Testis (tissue), 5 donors: ENCODE results near the gene CYP2C18. TPM values are rescaled to one million over a fixed set of nuclear protein-coding genes. Genes with fewer than 3 reads are reported as not detected.
"Not testable (repeated sequence)": the region's sequence is repeated elsewhere in the genome, so short reads cannot be mapped to it uniquely, and the experiment has no call there.

Experiments
- DNase-seq: peaks from one replicate; pipeline ENCODE4 v3.0.0-alpha.2; 2019
- H3K27ac ChIP-seq, 2 donors: fragments of 200-600 bp; sonication (generic); one replicate each; pipeline ENCODE4 v1.5.1; 2019
- H3K27me3 ChIP-seq: fragments of 200-600 bp; sonication (generic); one replicate; pipeline ENCODE4 v1.5.1; 2019
- H3K36me3 ChIP-seq: fragments of 200-600 bp; sonication (generic); one replicate; pipeline ENCODE4 v1.5.1; 2017; ENCODE audit warnings: low read depth; ENCODE audit errors: missing control alignments
- H3K4me1 ChIP-seq: fragments of 200-600 bp; sonication (generic); one replicate; pipeline ENCODE4 v1.5.1; 2019
- H3K4me3 ChIP-seq, 2 donors: fragments of 200-600 bp; sonication (generic); one replicate each; pipeline ENCODE4 v1.5.1; 2017 to 2019
- H3K9me3 ChIP-seq: fragments of 200-600 bp; sonication (generic); one replicate; pipeline ENCODE4 v1.5.1; 2017
- POLR2A ChIP-seq: fragments of 450-650 bp; IDR thresholded peaks from one replicate; pipeline ENCODE4 v1.6.1; 2017; ENCODE audit warnings: antibody characterized with exemption, mild to moderate bottlenecking, moderate library complexity
- WGBS, 2 donors: methylation state at CpG; one replicate each; pipeline ENCODE4 v1.1.5; 2018; 5-methylcytosine and 5-hydroxymethylcytosine counted together
- intact Hi-C: fragments of 100-400 bp; cut with DNase I; formaldehyde crosslinking; loops from one replicate; pipeline ENCODE4 v1.15.1; 2023; ENCODE audit warnings: low total_unique reads
- long read RNA-seq, 2 donors: transcript quantifications; one replicate each; lab custom pipeline, GENCODE V29; 2026
- polyA plus RNA-seq: library from polyadenylated mRNA; stranded (reverse); fragments of 350-450 nt; fragmentation: Illumina TruSeq; extraction: RNeasy Lipid Tissue Mini Kit (QIAGEN cat#74804); gene quantifications from one replicate; pipeline ENCODE4 v1.2.3, GENCODE V29; 2014; ENCODE audit warnings: low read depth, low replicate concordance; ENCODE audit not compliant: insufficient read depth
- total RNA-seq, 2 donors: library from RNA; depleted of rRNA; stranded (reverse); fragments of >200 nt; gene quantifications; one replicate each; pipeline ENCODE4 v1.2.3, GENCODE V29; 2016
- TF ChIP-seq, protein P1 (sequence below), 3 experiments: fragments of 450-650 bp in 2 of 3; fragments of 200-600 bp in 1 of 3; sonication (generic) in 1 of 3; IDR thresholded peaks; one replicate each; pipeline ENCODE4 v1.5.1; 2016 to 2019; ENCODE audit warnings: antibody characterized with exemption in 3 of 3, mild to moderate bottlenecking in 2 of 3, moderate library complexity in 1 of 3

Gene CYP2C18
- total RNA-seq (1 to 10 TPM in 1 of 2 donors, under 1 TPM in 1; 0.12 to 1.1 TPM), polyA plus RNA-seq (not detected)
- long read RNA-seq, donor 1, result 0 reads
- long read RNA-seq, donor 2, result 0 reads

DNA sequence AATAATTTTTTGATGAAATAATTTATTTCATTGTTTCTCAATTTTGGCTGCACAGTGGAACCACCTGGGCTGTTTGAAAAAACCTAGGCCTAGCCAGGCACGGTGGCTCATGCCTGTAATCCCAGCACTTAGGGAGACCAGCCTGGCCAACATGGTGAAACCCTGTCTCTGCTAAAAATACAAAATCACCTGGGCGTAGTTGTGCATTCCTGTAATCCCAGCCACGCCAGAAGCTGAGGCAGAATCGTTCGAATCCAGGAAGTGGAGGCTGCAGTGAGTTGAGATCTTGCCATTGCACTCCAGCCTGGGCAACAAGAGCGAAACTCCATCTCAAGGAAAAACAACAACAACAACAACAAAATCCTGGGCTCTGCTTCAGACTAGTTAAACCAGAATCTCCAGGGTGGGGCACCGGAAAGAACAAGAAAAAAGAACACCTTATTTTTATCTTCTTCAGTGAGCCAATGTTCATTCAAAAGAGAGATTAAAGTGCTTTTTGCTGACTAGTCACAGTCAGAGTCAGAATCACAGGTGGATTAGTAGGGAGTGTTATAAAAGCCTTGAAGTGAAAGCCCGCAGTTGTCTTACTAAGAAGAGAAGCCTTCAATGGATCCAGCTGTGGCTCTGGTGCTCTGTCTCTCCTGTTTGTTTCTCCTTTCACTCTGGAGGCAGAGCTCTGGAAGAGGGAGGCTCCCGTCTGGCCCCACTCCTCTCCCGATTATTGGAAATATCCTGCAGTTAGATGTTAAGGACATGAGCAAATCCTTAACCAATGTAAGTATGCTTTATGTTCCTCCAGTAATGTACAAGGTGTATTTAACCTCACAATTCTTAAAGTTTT, at the start of gene CYP2C18:
CYP2C18 (plus strand) TSS at position 516 of the 841 bp plus-strand sequence; CDS start at position 607, 91 bp downstream.
- Histone ChIP-seq H3K27me3 (no peaks in the 10 kb centered on the region), H3K9me3 (no peaks in the 10 kb centered on the region), H3K4me3 (no peak within 1 kb of the TSS), H3K4me1 (no peaks in the 10 kb centered on the region), H3K27ac (no peak within 1 kb of the TSS), H3K36me3 (no peaks in the 10 kb centered on the region)
- intact Hi-C loops, result no loop called here
- no peak for DNase-seq
- TF ChIP-seq POLR2A, result no peak
- TF ChIP-seq, protein P1, sequence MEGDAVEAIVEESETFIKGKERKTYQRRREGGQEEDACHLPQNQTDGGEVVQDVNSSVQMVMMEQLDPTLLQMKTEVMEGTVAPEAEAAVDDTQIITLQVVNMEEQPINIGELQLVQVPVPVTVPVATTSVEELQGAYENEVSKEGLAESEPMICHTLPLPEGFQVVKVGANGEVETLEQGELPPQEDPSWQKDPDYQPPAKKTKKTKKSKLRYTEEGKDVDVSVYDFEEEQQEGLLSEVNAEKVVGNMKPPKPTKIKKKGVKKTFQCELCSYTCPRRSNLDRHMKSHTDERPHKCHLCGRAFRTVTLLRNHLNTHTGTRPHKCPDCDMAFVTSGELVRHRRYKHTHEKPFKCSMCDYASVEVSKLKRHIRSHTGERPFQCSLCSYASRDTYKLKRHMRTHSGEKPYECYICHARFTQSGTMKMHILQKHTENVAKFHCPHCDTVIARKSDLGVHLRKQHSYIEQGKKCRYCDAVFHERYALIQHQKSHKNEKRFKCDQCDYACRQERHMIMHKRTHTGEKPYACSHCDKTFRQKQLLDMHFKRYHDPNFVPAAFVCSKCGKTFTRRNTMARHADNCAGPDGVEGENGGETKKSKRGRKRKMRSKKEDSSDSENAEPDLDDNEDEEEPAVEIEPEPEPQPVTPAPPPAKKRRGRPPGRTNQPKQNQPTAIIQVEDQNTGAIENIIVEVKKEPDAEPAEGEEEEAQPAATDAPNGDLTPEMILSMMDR (IDR thresholded peaks at IDR 0.05), result no peak
- 75 to 78% methylated on average over 10 of the region's 10 CpGs for WGBS, 2 donors

DNA sequence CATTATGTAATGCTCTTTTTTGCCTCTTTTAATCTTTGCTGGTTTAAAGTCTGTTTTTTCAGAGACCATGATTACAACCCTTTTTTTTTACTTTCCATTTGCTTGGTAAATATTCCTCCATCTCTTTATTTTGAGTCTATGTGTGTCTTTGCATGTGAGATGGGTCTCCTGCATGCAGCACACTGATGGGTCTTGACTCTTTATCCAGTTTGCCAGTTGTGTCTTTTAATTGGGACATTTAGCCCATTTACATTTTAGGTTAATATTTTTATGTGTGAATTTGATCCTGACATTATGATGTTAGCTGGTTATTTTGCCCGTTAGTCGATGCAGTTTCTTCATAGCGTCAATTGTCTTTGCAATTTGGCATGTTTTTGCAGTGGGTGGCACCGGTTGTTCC, 45.4 kb upstream of the CYP2C18 start:
- intact Hi-C loops, H3K27me3 ChIP-seq, DNase-seq, H3K4me3 ChIP-seq, H3K9me3 ChIP-seq, H3K4me1 ChIP-seq, H3K36me3 ChIP-seq, H3K27ac ChIP-seq: not testable (repeated sequence)
- 94 to 96% methylated on average over 4 of the region's 4 CpGs for WGBS, 2 donors

DNA sequence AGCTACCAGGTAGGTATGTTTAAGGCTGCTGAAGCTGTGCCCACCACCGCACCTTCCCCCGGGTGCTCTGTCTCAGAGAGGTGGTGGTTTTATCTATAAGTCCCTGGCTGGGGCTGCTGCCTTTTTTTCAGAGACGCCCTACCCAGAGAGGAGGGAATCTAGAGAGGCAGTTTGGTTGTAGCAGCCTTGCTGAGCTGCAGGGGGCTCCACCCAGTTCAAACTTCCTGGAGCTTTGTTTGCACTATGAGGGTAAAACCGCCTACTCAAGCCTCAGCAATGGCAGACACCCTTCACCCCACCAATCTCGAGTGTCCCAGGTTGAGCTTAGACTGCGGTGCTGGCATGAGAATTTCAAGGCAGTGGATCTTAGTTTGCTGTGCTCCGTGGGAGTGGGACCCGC, 43.6 kb upstream of the CYP2C18 start:
- intact Hi-C loops, result no loop called here
- DNase-seq, result no peak
- Histone ChIP-seq H3K9me3 (no peaks in the 10 kb centered on the region), H3K27me3 (no peaks in the 10 kb centered on the region), H3K27ac (no peak overlapping the region), H3K4me1 (no peaks in the 10 kb centered on the region), H3K4me3 (no peak overlapping the region), H3K36me3 (no peaks in the 10 kb centered on the region)
- no peak for TF ChIP-seq POLR2A
- TF ChIP-seq, protein P1 (IDR thresholded peaks at IDR 0.05), result no peak
- 60 to 82% methylated on average over 1 to 8 of the region's 8 CpGs for WGBS, 2 donors

DNA sequence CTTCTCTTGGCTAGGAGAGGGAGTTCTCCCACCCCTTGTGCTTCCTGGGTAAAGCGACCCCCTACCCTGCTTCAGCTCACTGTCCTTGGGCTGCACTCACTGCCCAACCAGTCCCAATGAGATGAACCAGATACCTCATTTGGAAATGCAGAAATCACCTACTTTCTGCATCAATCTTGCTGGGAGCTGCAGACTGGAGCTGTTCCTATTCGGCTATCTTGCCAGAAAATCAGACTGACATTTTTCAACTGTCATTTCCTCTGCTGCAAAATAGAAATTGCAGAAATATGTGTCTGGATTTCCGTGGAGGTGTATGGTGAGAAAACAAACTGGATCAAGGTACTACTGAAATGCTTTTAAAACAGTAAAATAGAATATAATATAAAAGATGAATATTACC, 43.0 kb upstream of the CYP2C18 start:
- no peaks in the 10 kb centered on the region for H3K27me3 ChIP-seq
- WGBS, 2 donors, result 71 to 75% methylated on average over 3 of the region's 3 CpGs
- intact Hi-C loops, result no loop called here
- no peak for DNase-seq
- no peaks in the 10 kb centered on the region for H3K4me1 ChIP-seq
- no peak overlapping the region for H3K27ac ChIP-seq
- H3K4me3 ChIP-seq, result no peak overlapping the region
- no peaks in the 10 kb centered on the region for H3K9me3 ChIP-seq
- TF ChIP-seq, protein P1 (IDR thresholded peaks at IDR 0.05), result no peak
- TF ChIP-seq POLR2A, result no peak
- no peaks in the 10 kb centered on the region for H3K36me3 ChIP-seq

DNA sequence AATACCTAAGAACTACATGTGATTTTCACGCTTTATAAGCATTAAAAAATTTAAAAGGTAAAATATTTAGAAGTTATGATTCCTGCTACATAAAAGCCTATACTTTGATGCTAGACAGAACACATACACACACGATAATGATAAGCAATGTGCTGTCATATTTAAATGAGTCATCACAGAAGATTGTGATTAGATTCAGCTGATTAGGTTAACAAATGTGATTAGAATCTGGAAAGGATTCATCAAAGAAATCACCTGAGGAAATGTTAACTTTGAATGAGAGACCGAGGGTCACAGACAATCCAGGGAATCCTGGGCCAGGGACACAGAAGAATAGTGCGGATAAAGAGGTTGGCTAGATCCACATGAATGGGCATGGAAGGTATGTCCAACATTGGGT, 42.0 kb upstream of the CYP2C18 start:
- WGBS, 2 donors, result 88 to 89% methylated on average over 4 of the region's 4 CpGs
- no peak for DNase-seq
- H3K36me3 ChIP-seq, result no peaks in the 10 kb centered on the region
- no peak for TF ChIP-seq POLR2A
- TF ChIP-seq, protein P1 (IDR thresholded peaks at IDR 0.05), result no peak
- no peaks in the 10 kb centered on the region for H3K9me3 ChIP-seq
- H3K27ac ChIP-seq, result no peak overlapping the region
- no peaks in the 10 kb centered on the region for H3K27me3 ChIP-seq
- no peaks in the 10 kb centered on the region for H3K4me1 ChIP-seq
- intact Hi-C loops, result no loop called here
- no peak overlapping the region for H3K4me3 ChIP-seq
